H1 (cell line): ENCODE data around the gene CACNA1D. TPM values are rescaled to one million over a fixed set of nuclear protein-coding genes. Genes with fewer than 3 reads are reported as not detected.

Experiments used
- CTCF ChIA-PET: fragments of 300-600 bp; sonication (Branson Sonifier 250); formaldehyde crosslinking; loops from one replicate; lab custom pipeline; 2021; ENCODE audit not compliant: partially characterized antibody; lab: Charles Lee
- POLR2A ChIA-PET: fragments of 300-600 bp; sonication (Branson Sonifier 250); formaldehyde crosslinking; loops from one replicate; lab custom pipeline; 2021; ENCODE audit warnings: inconsistent platforms; ENCODE audit not compliant: partially characterized antibody; lab: Charles Lee
- DNase-seq, 2 experiments: peaks; one replicate each; pipeline versions ENCODE4 v3.0.0 to v3.0.0-alpha.2; 2010 to 2022; ENCODE audit warnings: low spot score in 2 of 2, low read depth in 1 of 2, mixed read lengths in 1 of 2
- FAIRE-seq: peaks from 2 replicates; lab custom pipeline; 2011; peaks lifted over from hg19 to GRCh38; lab: Jason Lieb, UNC
- H2AFZ ChIP-seq: 2 replicates; pipeline ENCODE4 v1.8.1; 2012; ENCODE audit warnings: low read length, inconsistent platforms
- H2AK5ac ChIP-seq: 2 replicates; pipeline ENCODE4 v1.6.1; 2013; ENCODE audit warnings: low read depth, low read length
- H2BK120ac ChIP-seq: replicated peaks from 2 replicates; pipeline ENCODE3; 2013; ENCODE audit warnings: low read depth, low read length, inconsistent platforms
- H2BK12ac ChIP-seq: 2 replicates; pipeline ENCODE4 v1.6.1; 2013; ENCODE audit warnings: low read depth, low read length
- H2BK15ac ChIP-seq: 2 replicates; pipeline ENCODE4 v1.6.1; 2013; ENCODE audit warnings: low read length
- H2BK20ac ChIP-seq: 2 replicates; pipeline ENCODE4 v1.6.1; 2013; ENCODE audit warnings: low read length
- H2BK5ac ChIP-seq: 2 replicates; pipeline ENCODE4 v1.6.1; 2013; ENCODE audit warnings: low read depth, low read length
- H3K14ac ChIP-seq: 2 replicates; pipeline ENCODE4 v1.6.1; 2013; ENCODE audit warnings: inconsistent platforms; ENCODE audit not compliant: insufficient read length
- H3K18ac ChIP-seq: 2 replicates; pipeline ENCODE4 v1.6.1; 2013; ENCODE audit warnings: low read length; ENCODE audit errors: extremely low read depth
- H3K23ac ChIP-seq: 2 replicates; pipeline ENCODE4 v1.6.1; 2013; ENCODE audit warnings: inconsistent platforms; ENCODE audit not compliant: insufficient read length
- H3K23me2 ChIP-seq: 2 replicates; pipeline ENCODE4 v1.6.1; 2013; ENCODE audit warnings: low read depth, low read length
- H3K27ac ChIP-seq: 2 replicates; pipeline ENCODE4 v1.6.1; 2011; ENCODE audit warnings: low read depth, low read length, inconsistent platforms
- H3K27me3 ChIP-seq, 4 experiments: replicated peaks in 1 of 4; 1 replicate in 1 of 4; 2 replicates in 3 of 4; pipeline versions ENCODE4 v1.6.1 to v1.8.1; 2011 to 2013; ENCODE audit warnings: low read length in 3 of 4, mild to moderate bottlenecking in 3 of 4, inconsistent platforms in 2 of 4, mixed read lengths in 2 of 4, moderate library complexity in 1 of 4; ENCODE audit not compliant: control insufficient read depth in 3 of 4, insufficient read depth in 3 of 4; ENCODE audit errors: extremely low read depth in 1 of 4
- H3K36me3 ChIP-seq, 4 experiments: 2 replicates each; pipeline versions ENCODE4 v1.6.1 to v1.8.1; 2011 to 2013; ENCODE audit warnings: mild to moderate bottlenecking in 4 of 4, low read length in 3 of 4, moderate library complexity in 2 of 4, control low read depth in 1 of 4, inconsistent platforms in 1 of 4; ENCODE audit not compliant: insufficient read depth in 4 of 4, control insufficient read depth in 2 of 4
- H3K4ac ChIP-seq: replicated peaks from 2 replicates; pipeline ENCODE3; 2013; ENCODE audit warnings: low read length, low read depth, mixed read lengths, inconsistent platforms; ENCODE audit not compliant: insufficient read length
- H3K4me1 ChIP-seq, 4 experiments: replicated peaks in 1 of 4; 1 replicate in 1 of 4; 2 replicates in 3 of 4; pipeline versions ENCODE4 v1.6.1 to v1.8.1; 2011 to 2013; ENCODE audit warnings: low read length in 3 of 4, inconsistent platforms in 2 of 4, mixed read lengths in 1 of 4; ENCODE audit not compliant: insufficient read depth in 4 of 4, control insufficient read depth in 3 of 4
- H3K4me2 ChIP-seq, 2 experiments: 2 replicates each; pipeline versions ENCODE4 v1.6.1 to v1.8.1; 2011 to 2013; ENCODE audit warnings: low read depth in 2 of 2, low read length in 2 of 2, control low read depth in 1 of 2, inconsistent platforms in 1 of 2, mild to moderate bottlenecking in 1 of 2; ENCODE audit not compliant: insufficient read depth in 1 of 2
- H3K4me3 ChIP-seq, 4 experiments: fragments of 200-600, 300-600 bp in 1 of 4; sonication (generic), shearing (Covaris generic), sonication (Bioruptor Twin) in 1 of 4; 2 replicates each; pipeline versions ENCODE4 v1.5.1 to v1.8.1; 2011 to 2016; ENCODE audit warnings: low read length in 4 of 4, low read depth in 3 of 4, control low read depth in 2 of 4, inconsistent platforms in 2 of 4, mild to moderate bottlenecking in 2 of 4, mixed read lengths in 1 of 4, moderate library complexity in 1 of 4; ENCODE audit not compliant: insufficient read depth in 2 of 4; ENCODE audit errors: extremely low read depth in 1 of 4
- H3K56ac ChIP-seq: replicated peaks from 2 replicates; pipeline ENCODE3; 2013; ENCODE audit warnings: low read depth, mild to moderate bottlenecking, mixed read lengths, low read length, inconsistent platforms; ENCODE audit not compliant: insufficient read length
- H3K79me1 ChIP-seq: 2 replicates; pipeline ENCODE4 v1.6.1; 2013; ENCODE audit warnings: low read depth, low read length, control low read depth
- H3K79me2 ChIP-seq, 2 experiments: 2 replicates each; pipeline versions ENCODE4 v1.6.1 to v1.8.1; 2012 to 2013; ENCODE audit warnings: low read length in 2 of 2, mild to moderate bottlenecking in 2 of 2, inconsistent platforms in 1 of 2; ENCODE audit not compliant: insufficient read depth in 2 of 2, control insufficient read depth in 1 of 2
- H3K9ac ChIP-seq, 4 experiments: replicated peaks in 1 of 4; 1 replicate in 1 of 4; 2 replicates in 3 of 4; pipeline versions ENCODE4 v1.6.1 to v1.8.1; 2011 to 2013; ENCODE audit warnings: low read depth in 3 of 4, low read length in 3 of 4, control low read depth in 2 of 4, mild to moderate bottlenecking in 2 of 4, moderate library complexity in 2 of 4, inconsistent platforms in 1 of 4; ENCODE audit errors: extremely low read depth in 1 of 4
- H3K9me3 ChIP-seq, 2 experiments: 2 replicates each; pipeline versions ENCODE4 v1.6.1 to v1.8.1; 2012 to 2013; ENCODE audit warnings: mild to moderate bottlenecking in 2 of 2, moderate library complexity in 2 of 2, control low read depth in 1 of 2, inconsistent platforms in 1 of 2, low read depth in 1 of 2, low read length in 1 of 2, mixed read lengths in 1 of 2; ENCODE audit not compliant: insufficient read depth in 2 of 2
- H4K20me1 ChIP-seq, 2 experiments: replicated peaks in 1 of 2; 2 replicates each; pipeline versions ENCODE3 to v1.8.1; 2011 to 2013; ENCODE audit warnings: inconsistent platforms in 2 of 2, low read length in 2 of 2, mild to moderate bottlenecking in 1 of 2; ENCODE audit not compliant: insufficient read depth in 2 of 2, control insufficient read depth in 1 of 2
- H4K5ac ChIP-seq: 2 replicates; pipeline ENCODE4 v1.6.1; 2013; ENCODE audit warnings: low read length, low read depth, mixed read lengths, inconsistent platforms; ENCODE audit not compliant: insufficient read length
- H4K8ac ChIP-seq: 2 replicates; pipeline ENCODE4 v1.8.0; 2013; ENCODE audit warnings: mild to moderate bottlenecking, moderate library complexity, low read length, inconsistent platforms; ENCODE audit not compliant: insufficient read depth; ENCODE audit errors: extremely low read depth
- H4K91ac ChIP-seq: replicated peaks from 2 replicates; pipeline ENCODE3; 2013; ENCODE audit warnings: low read length, mixed read lengths, inconsistent platforms; ENCODE audit not compliant: insufficient read length
- CBX5 ChIP-seq: fragments of 300-800, 300-1000 bp; sonication (generic); IDR thresholded peaks from 2 replicates; pipeline ENCODE4 v1.7.1; 2016; ENCODE audit warnings: antibody characterized with exemption, low read length, low read depth
- CTBP2 ChIP-seq: IDR thresholded peaks from 2 replicates; pipeline ENCODE4 v1.7.0; 2011; ENCODE audit warnings: borderline replicate concordance, mild to moderate bottlenecking, moderate library complexity, mixed read lengths, low read length; ENCODE audit not compliant: insufficient read depth, insufficient read length
- RAD21 ChIP-seq, 2 experiments: IDR thresholded peaks in 1 of 2; conservative IDR thresholded peaks in 1 of 2; 2 replicates each; pipeline ENCODE4 v1.6.1; 2011; ENCODE audit warnings: low read depth in 2 of 2, low read length in 2 of 2, improper control_type of control experiment in 1 of 2, inconsistent platforms in 1 of 2, mild to moderate bottlenecking in 1 of 2, moderate library complexity in 1 of 2
- YY1 ChIP-seq: IDR thresholded peaks from 2 replicates; pipeline ENCODE4 v1.6.1; 2011; ENCODE audit warnings: low read depth, mild to moderate bottlenecking, low read length
- WGBS, 2 experiments: shearing (Covaris generic) in 1 of 2; methylation state at CpG; one replicate each; pipeline versions ENCODE4 v1.1.6 to v1.1.7; 2013 to 2015; ENCODE audit warnings: low lambda C conversion rate in 2 of 2, mixed read lengths in 2 of 2, inconsistent platforms in 1 of 2, low coverage in 1 of 2, missing lambda C conversion rate in 1 of 2; ENCODE audit not compliant: insufficient replicate concordance in 2 of 2, insufficient coverage in 1 of 2, insufficient read length in 1 of 2; ENCODE audit errors: extremely low coverage in 1 of 2, missing lambda C conversion rate in 1 of 2; 5-methylcytosine and 5-hydroxymethylcytosine counted together
- polyA plus RNA-seq, 7 experiments: library from polyadenylated mRNA; depleted of rRNA in 3 of 7; stranded (reverse) in 5 of 7; unstranded in 2 of 7; fragments of >200 nt in 5 of 7; fragments of 200-250 nt in 2 of 7; gene quantifications; 1 replicate in 5 of 7; 2 replicates in 1 of 7; 4 replicates in 1 of 7; pipeline versions ENCODE4 v1.2.1 to v1.2.3, GENCODE V29; 2011 to 2013; ENCODE audit warnings: missing spikeins in 2 of 7, mixed read lengths in 2 of 7
- total RNA-seq: library from RNA; stranded (reverse); fragmentation: NEBNext Ultra II Directional; extraction: Animal tissue kit (Norgen Biotek cat#: 25700); gene quantifications from 2 replicates; pipeline ENCODE4 v1.2.1, GENCODE V29; 2021
- TF ChIP-seq, protein P1 (sequence below), 3 experiments: IDR thresholded peaks; 1 replicate in 2 of 3; 2 replicates in 1 of 3; pipeline versions ENCODE4 v1.5.1 to v1.6.1; 2011; ENCODE audit warnings: low read length in 3 of 3, mild to moderate bottlenecking in 3 of 3, inconsistent platforms in 2 of 3, low read depth in 1 of 3, moderate library complexity in 1 of 3; ENCODE audit not compliant: insufficient read depth in 1 of 3; ENCODE audit errors: control extremely low read depth in 1 of 3

CACNA1D gene
- total and polyA plus RNA-seq, 2 of the 8 experiments (the other 6 are each of a cell fraction or from before 2014, with no cell fraction given) = 2.0 to 2.9 TPM

DNA sequence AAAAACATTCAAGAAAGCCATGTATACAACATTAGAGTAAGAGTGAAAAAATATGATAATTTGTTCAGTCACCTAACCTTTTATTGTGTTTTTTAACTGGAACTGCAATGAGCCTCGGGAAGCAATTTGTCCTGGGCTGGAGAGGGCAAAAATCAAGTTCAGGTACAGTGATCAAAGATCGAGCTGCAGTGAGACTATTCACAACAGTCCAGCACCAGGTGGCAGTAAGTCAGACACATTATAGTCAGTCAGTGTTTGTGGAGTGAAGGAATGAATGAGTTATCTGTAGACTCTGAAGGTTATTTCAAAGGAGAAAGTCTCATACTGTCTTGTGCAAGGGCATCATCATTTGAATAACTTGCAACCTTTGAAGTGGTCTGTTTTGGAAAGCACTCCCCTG, 235.2 kb downstream of the CACNA1D start:
- H3K27ac ChIP-seq = no peak overlapping the region
- no peak overlapping the region for H4K8ac ChIP-seq
- no peak overlapping the region for H2BK5ac ChIP-seq
- DNase-seq = no peak
- H4K91ac ChIP-seq = no peak overlapping the region
- H3K9ac ChIP-seq = no peak overlapping the region
- no peak overlapping the region for H4K5ac ChIP-seq
- FAIRE-seq = no peak
- H3K56ac ChIP-seq = no peak overlapping the region
- H3K4me3 ChIP-seq = no peak overlapping the region
- H3K9me3 ChIP-seq = no peaks in the 10 kb centered on the region
- H3K23ac ChIP-seq = no peak overlapping the region
- CTCF ChIA-PET = interaction anchor here (0.6 to 0.9 kb wide), 2 partner anchors 95 to 246 kb away, joined by 3 read pairs; no protein-coding TSS in a partner anchor
- H2BK120ac ChIP-seq = no peak overlapping the region
- H3K79me1 ChIP-seq = no peaks in the 10 kb centered on the region
- H3K79me2 ChIP-seq = no peaks in the 10 kb centered on the region
- no peak overlapping the region for H2BK20ac ChIP-seq
- no peak overlapping the region for H2AFZ ChIP-seq
- 83% methylated on average over 2 of the region's 2 CpGs; no CpG with 5 or more reads in 1 of the 2 experiments for WGBS, 2 experiments
- no peak overlapping the region for H3K18ac ChIP-seq
- POLR2A ChIA-PET = no interaction called here
- H3K14ac ChIP-seq = no peak overlapping the region
- no peak overlapping the region for H2BK12ac ChIP-seq
- no peaks in the 10 kb centered on the region for H3K36me3 ChIP-seq
- H3K4me2 ChIP-seq = no peak overlapping the region
- no peaks in the 10 kb centered on the region for H3K4me1 ChIP-seq
- H2AK5ac ChIP-seq = no peak overlapping the region
- H3K23me2 ChIP-seq = no peaks in the 10 kb centered on the region
- no peaks in the 10 kb centered on the region for H4K20me1 ChIP-seq
- no peak overlapping the region for H2BK15ac ChIP-seq
- no peaks in the 10 kb centered on the region for H3K27me3 ChIP-seq
- TF ChIP-seq, protein P1, sequence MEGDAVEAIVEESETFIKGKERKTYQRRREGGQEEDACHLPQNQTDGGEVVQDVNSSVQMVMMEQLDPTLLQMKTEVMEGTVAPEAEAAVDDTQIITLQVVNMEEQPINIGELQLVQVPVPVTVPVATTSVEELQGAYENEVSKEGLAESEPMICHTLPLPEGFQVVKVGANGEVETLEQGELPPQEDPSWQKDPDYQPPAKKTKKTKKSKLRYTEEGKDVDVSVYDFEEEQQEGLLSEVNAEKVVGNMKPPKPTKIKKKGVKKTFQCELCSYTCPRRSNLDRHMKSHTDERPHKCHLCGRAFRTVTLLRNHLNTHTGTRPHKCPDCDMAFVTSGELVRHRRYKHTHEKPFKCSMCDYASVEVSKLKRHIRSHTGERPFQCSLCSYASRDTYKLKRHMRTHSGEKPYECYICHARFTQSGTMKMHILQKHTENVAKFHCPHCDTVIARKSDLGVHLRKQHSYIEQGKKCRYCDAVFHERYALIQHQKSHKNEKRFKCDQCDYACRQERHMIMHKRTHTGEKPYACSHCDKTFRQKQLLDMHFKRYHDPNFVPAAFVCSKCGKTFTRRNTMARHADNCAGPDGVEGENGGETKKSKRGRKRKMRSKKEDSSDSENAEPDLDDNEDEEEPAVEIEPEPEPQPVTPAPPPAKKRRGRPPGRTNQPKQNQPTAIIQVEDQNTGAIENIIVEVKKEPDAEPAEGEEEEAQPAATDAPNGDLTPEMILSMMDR (IDR thresholded peaks at IDR 0.05; ENCODE audit: control extremely low read depth in 1 of 3, insufficient read depth in 1 of 3, low read depth in 1 of 3, low read length in 3 of 3) = peak in 1 of 3 experiments; percentile 22; a peak in 1 of 4 replicates
- TF ChIP-seq CTBP2 = no peak
- peak in 1 of 2 experiments; percentile 17; a peak in 1 of 4 replicates for TF ChIP-seq RAD21 (IDR thresholded peaks at IDR 0.05 in 1 of 2, conservative IDR thresholded peaks at IDR 0.05 in 1 of 2; ENCODE audit: low read depth in 2 of 2, low read length in 2 of 2)
- no peak for TF ChIP-seq YY1
- no peak for TF ChIP-seq CBX5
- no peak overlapping the region for H3K4ac ChIP-seq
